Femur (tissue), 1 donor: ENCODE data around the gene CPNE7.
"Not testable (repeated sequence)": the region's sequence is repeated elsewhere in the genome, so short reads cannot be mapped to it uniquely, and the experiment has no call there.

Experiments
- DNase-seq: peaks from one replicate; pipeline ENCODE4 v3.0.0-alpha.2; 2017

Gene CPNE7

DNA sequence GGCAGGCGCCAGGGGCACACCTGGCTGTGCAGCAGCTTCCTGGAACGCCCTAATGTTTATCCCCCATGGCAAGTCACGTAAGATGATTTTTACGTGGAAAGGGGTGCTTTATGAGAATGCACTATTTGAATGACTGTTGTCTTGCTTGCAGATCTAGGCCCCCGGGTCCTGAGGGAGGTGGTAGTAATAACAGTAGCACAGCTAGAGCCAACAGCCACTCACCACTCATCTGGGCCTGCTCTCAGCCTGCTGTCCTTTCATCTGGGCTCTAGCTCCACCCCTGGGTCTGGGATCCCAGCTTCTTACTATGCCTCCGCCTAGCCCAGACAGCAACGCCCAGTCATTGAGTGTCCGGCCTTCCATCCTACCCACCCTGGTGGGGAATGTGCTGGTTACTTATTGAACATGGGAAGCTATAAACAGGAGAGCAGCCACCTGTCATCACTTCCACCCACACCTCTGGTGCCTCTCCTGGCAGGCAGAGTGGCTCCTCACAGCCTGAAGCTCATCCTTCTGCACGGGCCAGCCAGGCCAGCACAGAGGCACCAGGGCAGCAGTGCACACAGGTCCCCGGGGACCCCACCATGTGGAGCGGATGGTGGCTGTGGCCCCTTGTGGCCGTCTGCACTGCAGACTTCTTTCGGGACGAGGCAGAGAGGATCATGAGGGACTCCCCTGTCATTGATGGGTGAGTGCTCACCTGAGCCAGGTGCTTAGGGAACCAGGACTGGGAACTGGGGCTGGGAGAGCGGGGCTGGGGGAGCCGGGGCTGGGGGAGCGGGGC is 54.5 kb downstream of the CPNE7 start:
- no peak for DNase-seq

DNA sequence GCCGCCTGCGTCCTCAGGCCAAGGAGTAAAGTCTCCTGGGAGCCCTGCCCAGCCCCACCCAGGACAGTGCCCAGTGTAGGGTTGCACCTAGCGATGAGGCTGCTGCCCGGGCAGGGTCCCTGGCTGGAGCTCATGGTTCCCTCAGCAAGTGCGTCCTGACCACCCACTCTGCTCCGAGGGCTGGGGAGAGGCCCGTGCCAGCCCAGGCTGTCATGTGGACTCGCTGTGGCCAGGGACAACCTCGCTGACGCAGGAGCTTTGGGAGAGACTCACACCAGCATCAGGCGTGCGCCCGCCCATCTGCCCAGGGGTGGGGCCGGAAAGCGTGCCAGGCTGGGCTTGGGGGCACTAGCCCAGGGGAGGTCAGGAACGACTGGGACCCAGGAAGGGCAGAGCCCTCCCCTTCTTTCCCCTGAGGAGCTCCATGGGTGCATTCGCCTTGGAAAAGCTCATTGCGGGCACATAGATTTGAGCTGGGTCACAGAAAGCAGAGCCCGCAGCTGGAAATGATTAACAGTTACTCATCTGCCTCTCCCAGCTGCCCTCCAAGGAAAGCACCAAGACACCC is 57.6 kb downstream of the CPNE7 start:
- no peak for DNase-seq

DNA sequence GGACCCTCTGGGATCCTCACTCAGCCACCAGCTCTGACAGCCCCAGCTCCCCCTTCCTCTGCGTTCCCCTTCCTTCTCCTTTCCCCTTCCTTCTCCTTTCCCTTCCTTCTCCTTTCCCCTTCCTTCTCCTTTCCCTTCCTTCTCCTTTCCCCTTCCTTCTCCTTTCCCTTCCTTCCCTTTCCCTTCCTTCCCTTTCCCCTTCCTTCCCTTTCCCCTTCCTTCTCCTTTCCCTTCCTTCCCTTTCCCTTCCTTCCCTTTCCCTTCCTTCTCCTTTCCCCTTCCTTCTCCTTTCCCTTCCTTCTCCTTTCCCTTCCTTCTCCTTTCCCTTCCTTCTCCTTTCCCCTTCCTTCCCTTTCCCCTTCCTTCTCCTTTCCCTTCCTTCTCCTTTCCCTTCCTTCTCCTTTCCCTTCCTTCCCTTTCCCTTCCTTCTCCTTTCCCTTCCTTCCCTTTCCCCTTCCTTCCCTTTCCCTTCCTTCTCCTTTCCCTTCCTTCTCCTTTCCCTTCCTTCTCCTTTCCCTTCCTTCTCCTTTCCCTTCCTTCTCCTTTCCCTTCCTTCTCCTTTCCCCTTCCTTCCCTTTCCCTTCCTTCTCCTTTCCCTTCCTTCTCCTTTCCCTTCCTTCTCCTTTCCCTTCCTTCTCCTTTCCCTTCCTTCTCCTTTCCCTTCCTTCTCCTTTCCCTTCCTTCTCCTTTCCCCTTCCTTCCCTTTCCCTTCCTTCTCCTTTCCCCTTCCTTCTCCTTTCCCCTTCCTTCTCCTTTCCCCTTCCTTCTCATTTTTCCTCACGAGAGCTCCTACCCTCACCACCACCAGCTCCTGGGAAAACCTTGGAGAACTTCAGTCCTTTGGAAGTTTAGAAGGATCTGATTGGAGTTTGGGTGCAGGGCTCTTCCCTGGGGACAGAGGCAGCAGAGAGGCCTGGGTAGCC is 59.2 kb downstream of the CPNE7 start:
- DNase-seq = not testable (repeated sequence)

DNA sequence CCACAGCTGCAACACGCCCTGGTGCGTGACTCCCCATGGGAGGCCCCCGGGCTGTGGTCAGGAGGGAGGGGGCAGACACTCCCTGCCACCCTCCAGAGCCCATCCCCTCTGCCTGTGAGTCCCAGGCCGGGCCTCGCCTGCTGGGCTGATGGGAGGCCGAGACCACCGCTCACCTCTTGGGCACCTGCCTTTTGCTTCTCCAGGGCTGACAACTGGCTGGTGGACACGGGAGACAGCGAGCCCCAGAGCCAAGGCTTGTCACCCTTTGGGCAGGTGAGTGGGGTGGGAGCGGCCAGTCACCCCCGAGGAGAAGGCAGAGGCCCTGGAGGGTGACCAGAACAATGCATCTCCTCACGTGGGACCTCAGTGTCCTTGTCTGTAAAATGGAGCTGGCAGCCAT is 61.1 kb downstream of the CPNE7 start:
- DNase-seq = no peak

DNA sequence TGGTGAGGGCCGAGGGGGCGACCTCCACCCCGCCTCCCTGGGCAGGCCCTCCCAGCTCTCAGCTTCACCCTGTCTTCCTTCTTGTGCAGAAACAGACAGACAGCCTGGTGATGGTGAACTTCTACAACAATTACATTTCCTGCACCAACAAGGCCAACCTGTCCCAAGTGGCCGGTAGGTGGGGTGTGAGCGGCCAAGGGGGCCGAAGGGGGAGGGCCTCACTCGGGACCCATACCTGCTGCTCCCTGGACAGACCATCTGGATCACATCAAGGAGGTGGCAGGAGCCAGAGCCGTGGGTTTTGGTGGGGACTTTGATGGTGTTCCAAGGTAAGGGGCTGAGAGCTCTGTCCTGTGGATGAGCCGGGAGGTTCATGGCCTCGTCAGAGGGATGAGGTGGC is 61.8 kb downstream of the CPNE7 start:
- no peak for DNase-seq

DNA sequence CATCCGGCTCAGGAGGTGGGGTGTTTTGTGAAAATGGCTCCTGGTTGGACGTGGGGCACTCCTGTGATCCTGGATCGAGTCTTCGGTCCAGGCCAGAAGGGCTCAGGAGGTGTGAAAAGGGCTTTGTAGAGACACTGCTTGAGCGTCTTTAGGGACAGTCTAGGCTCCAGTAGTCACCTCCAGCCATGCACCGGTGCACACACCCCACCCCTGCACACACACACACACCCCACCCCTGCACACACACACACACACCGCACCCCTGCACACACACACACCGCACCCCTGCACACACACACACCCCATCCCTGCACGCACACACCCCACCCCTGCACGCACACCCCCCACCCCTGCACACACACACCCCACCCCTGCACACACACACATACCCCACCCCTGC is 62.9 kb downstream of the CPNE7 start:
- no peak for DNase-seq

GRCh38 chr16:89639385-89639784 is 63.8 kb downstream of the CPNE7 start:
- no peak for DNase-seq

DNA sequence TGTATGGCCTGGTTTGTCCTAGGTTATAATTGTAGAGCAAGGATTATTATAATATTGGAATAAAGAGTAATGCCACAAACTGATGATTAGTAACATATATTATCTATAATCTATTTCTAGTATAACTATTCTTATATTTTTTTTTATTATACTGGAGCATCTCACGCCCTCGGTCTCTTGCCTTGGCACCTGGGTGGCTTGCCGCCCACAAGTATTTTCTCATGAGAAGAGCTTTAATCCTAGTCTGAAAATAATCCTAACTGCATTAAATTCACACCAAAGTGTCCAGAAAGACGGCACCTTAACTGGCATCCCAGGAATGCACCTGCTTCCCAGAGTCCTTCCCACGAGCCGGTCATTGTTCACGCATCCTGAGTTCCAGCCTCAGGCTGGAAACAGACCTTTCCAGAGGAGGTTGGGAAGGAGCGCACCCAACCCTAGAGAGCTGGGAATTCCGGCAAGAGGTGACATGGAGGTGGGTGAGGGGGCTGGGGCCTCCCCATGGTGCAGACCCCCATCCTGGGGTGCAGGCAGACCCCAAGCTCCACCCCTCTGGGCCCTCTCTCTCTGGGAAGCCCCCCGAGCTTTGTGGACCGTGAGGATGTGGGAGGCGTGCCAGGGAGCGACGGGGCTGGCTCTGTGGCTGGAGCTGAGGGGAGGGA is 66.0 kb downstream of the CPNE7 start:
- no peak for DNase-seq

GRCh38 chr16:89642574-89642973 is 67.0 kb downstream of the CPNE7 start:
- DNase-seq = no peak

DNA sequence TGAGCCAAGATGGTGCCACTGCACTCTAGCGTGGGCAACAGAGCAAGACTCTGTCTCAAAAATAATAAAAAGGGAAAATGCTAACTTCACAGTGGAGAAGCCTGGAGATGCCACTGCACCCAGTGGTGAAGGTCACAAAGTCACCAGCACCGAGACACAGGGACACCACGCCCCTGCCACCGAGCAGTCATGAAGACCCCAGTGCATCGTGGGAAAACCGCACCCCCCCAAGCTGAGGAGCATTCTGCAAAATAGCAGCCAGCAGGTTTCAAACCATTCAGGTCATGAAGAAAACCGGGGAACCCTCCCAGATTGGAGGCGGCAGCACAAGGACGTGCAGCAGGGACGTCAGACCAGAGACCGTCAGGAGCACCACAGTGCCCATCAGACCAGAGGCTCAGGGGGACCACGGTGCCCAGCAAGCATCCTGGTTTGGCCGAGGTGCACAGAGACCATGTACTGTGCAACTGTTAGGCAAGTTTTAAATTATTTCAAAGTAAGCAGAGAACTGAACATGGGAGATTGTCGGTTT is 68.3 kb downstream of the CPNE7 start:
- no peak for DNase-seq

GRCh38 chr16:89645122-89645521 is 69.6 kb downstream of the CPNE7 start:
- DNase-seq = no peak

GRCh38 chr16:89646270-89646669 is 70.7 kb downstream of the CPNE7 start:
- DNase-seq = no peak
